Activated CD8-positive, alpha-beta memory T cell treated with anti-CD3 and anti-CD28 coated beads for 1 hour (primary cell): ENCODE results near the gene UCN2.

Experiments used
- DNase-seq, 2 donors: peaks; one replicate each; pipeline ENCODE4 v3.0.0-alpha.2; 2020; ENCODE audit warnings: low read depth in 1 of 2; ENCODE audit errors: extremely low read depth in 1 of 2

Gene UCN2

DNA sequence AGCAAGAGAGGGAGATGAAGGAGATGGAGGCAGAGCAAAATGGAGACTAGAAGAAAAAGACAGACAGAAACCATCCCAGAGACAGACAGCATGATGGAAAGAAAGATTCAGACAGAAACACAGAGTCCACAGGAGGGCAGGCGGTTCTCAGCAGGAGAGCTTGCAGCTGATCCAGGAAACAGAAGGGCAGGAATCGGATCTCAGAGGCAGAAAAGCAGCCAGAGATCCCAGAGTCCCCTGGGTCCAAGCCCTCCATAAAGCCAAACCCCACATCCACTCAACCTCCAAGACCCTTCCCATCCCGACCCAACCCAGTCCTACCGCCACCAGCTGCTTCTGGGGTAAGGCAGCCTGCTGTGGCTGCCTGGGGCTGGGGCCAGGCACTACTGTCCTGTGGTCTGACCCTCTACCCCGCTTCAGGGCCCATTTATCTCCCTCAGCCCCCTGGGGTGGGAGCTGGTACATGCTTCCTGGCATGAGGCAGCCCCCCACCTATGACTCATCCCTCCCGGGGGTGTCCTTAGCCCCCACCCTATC lies at the start of gene UCN2:
TSS of gene UCN2 (minus strand) at position 400 of the 537 bp plus-strand sequence. CDS start 657 bp downstream, outside the sequence.
- DNase-seq, result no peak

- no peak for DNase-seq
These were observed 48.7 kb upstream of the UCN2 start for GRCh38 chr3:48612309-48612708.

GRCh38 chr3:48609088-48610005 lies 45.8 kb upstream of the UCN2 start, which contains the start of gene UQCRC1:
Gene UQCRC1 (minus strand): TSS chr3:48609646. CDS start chr3:48609620, 26 bp downstream.
- DNase-seq, result peak; percentile 71 to 87

GRCh38 chr3:48607519-48607918 lies 43.9 kb upstream of the UCN2 start:
- no peak for DNase-seq

DNA sequence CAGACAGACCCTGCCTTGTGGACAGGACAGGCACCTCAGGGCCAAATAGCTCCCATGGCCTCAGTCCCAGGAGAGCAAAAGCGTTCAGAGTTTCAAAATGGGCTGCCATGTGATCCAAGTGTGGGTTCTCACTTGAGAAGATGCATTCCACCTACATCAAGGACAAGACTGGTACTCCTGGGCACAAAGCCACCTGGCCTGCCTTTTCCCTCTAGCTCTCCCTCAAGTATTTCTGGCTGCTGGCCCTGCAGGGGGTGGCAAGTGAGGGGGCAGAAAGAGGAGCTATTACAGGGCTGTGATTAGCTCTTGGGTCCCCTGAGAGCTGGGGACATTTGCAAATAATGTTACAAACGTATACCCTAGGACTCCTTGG lies 38.0 kb upstream of the UCN2 start:
- no peak for DNase-seq

DNA sequence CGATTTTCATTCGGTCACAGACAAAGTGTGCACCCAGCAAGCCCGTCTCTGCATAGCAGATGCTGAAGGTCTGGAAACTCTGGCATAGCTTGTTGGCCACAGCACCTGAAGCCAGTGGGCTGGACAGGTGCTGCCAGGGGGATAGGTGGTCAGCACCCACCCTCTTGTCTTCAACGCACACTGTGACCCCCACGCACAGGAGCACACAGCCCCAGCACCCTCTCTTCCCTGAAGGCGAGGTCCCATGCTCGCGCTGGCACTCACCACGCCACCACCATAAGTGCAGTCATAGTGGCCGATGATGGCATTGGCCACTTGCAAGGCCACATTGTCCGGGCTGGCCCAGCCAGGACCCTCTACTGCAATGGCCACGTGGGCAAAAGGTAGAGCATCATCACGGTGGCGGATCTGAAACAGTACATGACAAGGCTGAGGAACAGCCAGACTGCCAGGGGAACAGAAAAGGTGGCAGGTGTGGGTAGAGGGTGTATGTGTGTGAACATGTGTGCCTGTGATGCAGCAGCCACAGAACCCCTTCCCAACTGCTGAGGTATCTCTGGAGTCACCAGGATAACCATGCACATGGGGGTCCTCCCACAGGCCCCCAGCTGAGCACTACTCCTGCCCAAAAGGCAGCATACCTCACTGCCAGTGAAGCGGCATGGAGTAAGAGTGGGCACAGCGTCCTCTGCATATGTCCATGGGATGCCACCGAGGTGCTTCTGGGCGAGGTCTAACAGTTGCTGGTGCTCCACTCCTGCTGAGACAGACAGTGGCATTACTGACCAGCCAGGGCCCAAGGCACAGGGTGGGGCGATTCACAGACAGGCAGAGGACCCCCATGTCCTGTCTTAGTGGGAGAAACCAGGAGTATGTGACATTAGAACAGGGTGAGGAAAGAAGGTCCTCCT lies 37.4 kb upstream of the UCN2 start:
- DNase-seq, result no peak

GRCh38 chr3:48599509-48600285 lies 36.1 kb upstream of the UCN2 start:
- DNase-seq, result no peak

GRCh38 chr3:48599077-48599501 lies 35.5 kb upstream of the UCN2 start:
- no peak for DNase-seq

DNA sequence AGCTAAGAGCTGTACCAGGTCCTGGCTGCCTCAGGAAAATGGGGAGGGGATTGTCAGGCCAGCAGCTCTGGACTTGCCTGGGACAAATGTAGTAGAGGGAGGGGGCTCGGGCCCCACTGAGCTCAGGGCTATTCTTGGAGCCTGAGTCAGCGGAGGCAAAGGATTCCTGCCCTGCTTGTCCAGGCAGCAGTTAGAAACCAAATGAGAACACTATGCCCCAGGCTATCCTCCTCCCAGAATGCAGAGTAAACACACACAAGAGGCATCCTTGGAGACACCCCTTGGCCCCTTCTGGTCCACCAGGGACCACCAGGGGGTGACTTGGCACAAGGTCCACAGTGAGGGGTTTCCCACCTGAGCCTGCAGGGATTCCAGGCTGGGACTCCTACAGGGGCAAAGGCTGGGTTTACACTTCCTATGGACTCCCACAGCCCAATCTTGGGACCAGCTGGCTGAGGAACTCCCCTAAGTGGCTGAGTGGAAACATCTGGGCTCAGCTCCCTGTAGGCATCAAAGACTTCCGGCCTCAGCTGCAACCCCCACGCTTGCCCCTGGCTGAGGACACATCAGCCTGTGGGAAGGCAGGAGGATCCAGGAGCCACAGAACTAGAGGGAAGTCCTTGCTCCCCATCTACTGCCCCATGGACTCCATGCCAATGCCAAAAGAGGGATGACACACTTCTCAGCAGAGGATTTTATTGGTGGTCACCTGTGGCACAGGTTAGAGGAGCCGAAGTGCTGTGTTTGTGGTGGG lies 34.9 kb upstream of the UCN2 start:
- no peak for DNase-seq

DNA sequence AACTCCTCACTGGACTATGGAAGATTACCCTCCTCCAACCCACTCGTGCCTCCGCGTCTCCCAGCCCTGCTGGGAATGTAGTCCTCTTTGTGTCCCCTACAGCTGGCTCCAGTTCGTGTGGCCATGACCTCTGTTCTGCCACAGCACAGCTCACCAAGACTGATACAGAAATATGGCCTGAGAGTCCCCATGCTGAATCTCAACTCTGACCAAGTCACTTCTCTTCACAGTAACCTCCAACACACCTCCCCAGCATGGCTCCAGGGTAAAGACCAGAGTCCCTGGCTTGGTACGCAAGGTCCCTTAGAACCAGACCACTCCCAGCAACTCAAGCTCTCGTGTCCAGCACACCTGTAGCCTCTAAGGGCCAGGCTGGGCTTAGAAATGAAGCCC lies 33.8 kb upstream of the UCN2 start:
- DNase-seq, result no peak

DNA sequence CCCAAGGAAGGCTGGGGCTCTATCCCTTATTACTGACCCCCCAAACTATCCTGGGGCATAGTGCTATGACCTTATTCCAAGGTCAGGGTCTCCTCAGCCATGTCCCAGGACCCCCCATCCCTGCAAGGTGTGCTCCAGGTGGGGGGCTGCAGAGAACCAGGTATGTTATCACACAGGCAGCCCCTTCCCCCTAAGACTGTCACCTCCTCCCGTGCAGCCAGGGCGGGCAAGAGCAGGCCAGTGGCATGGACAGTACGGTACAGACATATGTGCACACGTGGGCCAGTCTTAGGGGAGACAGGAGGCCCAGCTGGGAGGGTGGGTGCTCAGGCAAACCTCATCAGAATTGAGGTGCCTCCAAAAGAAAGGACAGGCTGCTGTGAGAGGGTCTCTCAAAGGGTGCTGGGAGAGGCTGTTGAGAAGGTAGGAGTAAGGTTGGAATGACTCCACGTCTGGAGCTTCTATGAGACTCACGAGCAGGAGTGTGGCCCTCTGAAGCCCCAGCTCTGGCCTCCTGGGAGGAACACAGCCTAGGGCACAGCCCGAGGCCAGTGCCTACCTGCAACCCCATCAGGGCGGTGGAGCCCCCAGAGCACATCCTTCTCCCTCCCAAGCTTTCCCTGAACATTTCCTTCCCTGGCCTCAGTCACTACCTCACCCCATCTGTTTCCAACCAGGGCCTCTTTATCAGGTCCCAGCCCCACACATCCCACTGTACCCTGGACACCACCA lies 33.3 kb upstream of the UCN2 start:
- DNase-seq, result no peak

DNA sequence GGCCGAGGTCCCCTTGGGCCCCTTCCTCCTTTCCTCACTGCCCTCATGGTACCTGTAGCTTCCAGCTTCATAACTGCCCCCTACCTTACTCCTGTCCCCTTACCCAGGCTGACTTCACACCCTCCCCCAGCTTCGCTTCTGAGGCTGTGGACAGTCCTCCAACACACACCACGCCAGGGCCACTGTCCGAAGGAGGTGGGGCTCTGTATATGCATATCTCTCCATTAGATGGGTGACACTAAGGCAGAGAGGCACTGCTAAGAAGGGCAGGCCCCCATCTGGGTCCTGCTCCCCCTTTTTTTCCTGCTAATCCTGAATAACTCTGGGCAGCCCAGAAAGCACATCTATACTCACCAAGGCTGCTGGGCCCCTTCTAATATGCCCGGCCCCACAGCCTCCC lies 32.6 kb upstream of the UCN2 start:
- no peak for DNase-seq

- no peak for DNase-seq
These were observed 32.0 kb upstream of the UCN2 start for GRCh38 chr3:48595526-48596121.

DNA sequence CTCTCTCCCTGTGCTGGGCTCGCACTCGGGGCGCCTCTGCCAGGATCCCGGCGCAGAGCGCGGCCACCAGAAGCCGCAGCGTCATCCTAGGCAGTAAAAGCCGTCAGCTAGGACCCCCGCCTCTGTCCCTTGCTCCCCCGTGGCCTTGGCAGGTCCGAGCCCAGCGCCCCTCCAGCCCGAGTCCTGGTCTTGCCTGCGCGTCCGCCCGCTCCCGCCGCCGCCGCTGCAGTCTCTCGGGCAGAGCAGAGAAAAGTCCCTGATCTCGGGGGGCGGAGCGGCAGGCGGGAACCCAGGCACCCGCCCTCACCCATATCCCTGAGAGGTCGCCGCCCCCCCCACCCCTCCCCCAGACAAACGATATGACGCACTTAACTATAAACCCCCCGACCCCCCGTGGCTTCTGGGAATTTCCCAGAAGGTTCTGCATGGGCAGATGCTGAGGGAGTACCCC lies 31.5 kb upstream of the UCN2 start, which contains the start of gene COL7A1:
TSS of gene COL7A1 (minus strand) at position 255 of the 451 bp plus-strand sequence. CDS start at position 85, 170 bp downstream.
- no peak for DNase-seq

DNA sequence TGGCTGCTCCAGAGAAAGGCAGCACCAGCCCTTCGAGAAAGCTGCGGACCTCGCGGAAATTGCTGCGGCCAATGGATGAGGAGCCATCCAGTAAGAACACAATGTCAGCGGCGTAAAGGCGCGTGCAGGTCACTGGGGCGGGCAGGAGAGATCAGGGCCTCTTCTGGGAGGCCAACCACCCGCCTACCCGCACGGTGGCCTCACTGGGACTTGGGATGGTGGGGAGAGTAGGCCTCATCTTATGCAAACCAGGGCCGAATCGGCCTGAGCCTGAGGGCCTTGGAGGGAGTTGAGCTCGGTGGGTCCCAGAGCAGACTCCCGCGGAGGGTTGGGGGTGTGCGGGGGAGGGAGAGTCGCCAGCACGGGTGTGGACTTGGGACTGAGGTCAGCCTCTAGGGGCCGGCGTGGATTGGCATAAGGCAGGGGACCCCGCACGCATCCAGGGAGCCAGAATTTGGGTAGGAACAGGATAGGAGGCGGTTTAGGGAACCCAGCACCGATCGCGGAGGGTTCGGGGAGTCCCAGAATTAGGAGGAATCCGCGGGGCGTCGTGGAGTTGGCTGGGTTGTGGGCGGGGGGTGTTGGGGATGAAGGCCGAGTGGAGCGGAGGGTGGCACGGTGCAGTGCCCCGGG lies 31.0 kb upstream of the UCN2 start:
- no peak for DNase-seq

- no peak for DNase-seq
These were observed 29.8 kb upstream of the UCN2 start for GRCh38 chr3:48593337-48593736.

DNA sequence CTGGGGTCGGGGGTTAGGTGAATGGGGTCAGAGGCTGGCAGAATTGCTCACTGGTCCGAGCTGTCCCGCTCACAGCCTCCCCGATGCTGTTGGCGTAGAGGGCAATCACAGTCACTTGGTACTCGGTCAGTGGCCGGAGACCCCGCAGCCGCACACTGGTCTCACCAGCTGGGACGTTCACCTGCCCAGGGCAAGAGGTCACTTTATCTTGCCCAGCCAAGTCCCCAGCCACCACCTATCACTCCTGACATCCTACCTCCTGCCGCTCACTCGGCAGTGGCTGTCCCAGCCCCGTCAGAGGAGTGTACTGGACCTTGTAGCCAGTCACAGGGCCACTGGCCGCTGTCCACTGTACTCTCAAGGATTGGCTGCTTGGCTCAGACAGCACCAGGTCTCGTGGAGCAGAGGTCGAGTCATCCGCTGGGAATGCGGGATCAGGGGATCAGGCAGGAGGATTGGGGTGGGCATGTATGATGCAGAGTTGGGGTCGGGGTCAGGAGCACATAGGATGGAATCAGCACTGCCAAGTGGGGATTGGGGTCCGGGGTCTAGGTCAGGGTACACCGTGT lies 29.0 kb upstream of the UCN2 start:
- DNase-seq, result no peak
